Right lobe of liver (tissue), 6 donors: ENCODE measurements around the gene SEC24D. TPM values are rescaled to one million over a fixed set of nuclear protein-coding genes. Genes with fewer than 3 reads are reported as not detected.

Experiments
- ATAC-seq, 4 donors: fragments of 200-7000 bp; cut with Tn5 transposase; one replicate each; pipeline ENCODE4 v1.9.1; 2020; ENCODE audit warnings: mild to moderate bottlenecking in 4 of 4, moderate library complexity in 4 of 4
- DNase-seq, 3 donors: peaks; one replicate each; pipeline ENCODE4 v3.0.0-alpha.2; 2020
- H3K27ac ChIP-seq, 3 donors: fragments of 200-600 bp; one replicate each; pipeline ENCODE4 v1.8.0; 2022
- H3K27me3 ChIP-seq, 2 donors: fragments of 200-600 bp; one replicate each; pipeline ENCODE4 v1.8.0; 2022
- H3K36me3 ChIP-seq, 4 donors: fragments of 200-600 bp; sonication (generic) in 1 of 4; one replicate each; pipeline versions ENCODE4 v1.5.1 to v1.8.0; 2017 to 2022; ENCODE audit warnings: control low read depth in 1 of 4
- H3K4me1 ChIP-seq, 4 donors: fragments of 200-600 bp; sonication (generic) in 1 of 4; one replicate each; pipeline versions ENCODE4 v1.5.1 to v1.8.0; 2017 to 2022; ENCODE audit warnings: control low read depth in 1 of 4
- H3K4me3 ChIP-seq, 3 donors: fragments of 200-600 bp; one replicate each; pipeline ENCODE4 v1.8.0; 2022
- H3K9me3 ChIP-seq, 4 donors: fragments of 200-600 bp; sonication (generic) in 1 of 4; one replicate each; pipeline versions ENCODE4 v1.5.1 to v1.8.0; 2017 to 2022; ENCODE audit warnings: control low read depth in 1 of 4
- POLR2A ChIP-seq: fragments of 450-650 bp; IDR thresholded peaks from one replicate; pipeline ENCODE4 v1.6.1; 2017; ENCODE audit warnings: antibody characterized with exemption, mild to moderate bottlenecking
- WGBS: methylation state at CpG from one replicate; pipeline ENCODE4 v1.1.6; 2018; ENCODE audit warnings: low coverage, low lambda C conversion rate; ENCODE audit not compliant: insufficient coverage; ENCODE audit errors: missing lambda C conversion rate; 5-methylcytosine and 5-hydroxymethylcytosine counted together
- intact Hi-C, 2 donors: fragments of 100-400 bp; cut with DNase I; formaldehyde crosslinking; loops; one replicate each; pipeline versions ENCODE4 v1.11.2 to v1.14.1; 2022
- total RNA-seq, 6 experiments: library from RNA; depleted of rRNA in 2 of 6; stranded (reverse); fragments of >200 nt in 2 of 6; fragmentation: NEBNext Ultra II Directional in 3 of 6; extraction: Animal tissue kit (Norgen Biotek cat#: 25700) in 3 of 6; gene quantifications; one replicate each; pipeline versions ENCODE4 v1.1.0 to v1.2.4, GENCODE V29; 2016 to 2023
- TF ChIP-seq, protein P1 (sequence below), 4 donors: fragments of 200-600 bp in 3 of 4; fragments of 450-650 bp in 1 of 4; IDR thresholded peaks; one replicate each; pipeline versions ENCODE4 v1.5.1 to v1.8.0; 2016 to 2022; ENCODE audit warnings: antibody characterized with exemption in 4 of 4, mild to moderate bottlenecking in 2 of 4
- donor health status: DM: no; HTN: yes; CAD: no.
- donor health status: DM: no; HTN: no; CAD: no.
- donor health status: DM: no; HTN: no; CAD: no.
- donor health status: DM: no; HTN: yes; CAD: no.
- donor health status: DM: no; HTN: yes; CAD: no.

The SEC24D gene
- total RNA-seq, 6 experiments from 2014 or later = 52.2 to 80.1 (median 69.2) TPM

DNA sequence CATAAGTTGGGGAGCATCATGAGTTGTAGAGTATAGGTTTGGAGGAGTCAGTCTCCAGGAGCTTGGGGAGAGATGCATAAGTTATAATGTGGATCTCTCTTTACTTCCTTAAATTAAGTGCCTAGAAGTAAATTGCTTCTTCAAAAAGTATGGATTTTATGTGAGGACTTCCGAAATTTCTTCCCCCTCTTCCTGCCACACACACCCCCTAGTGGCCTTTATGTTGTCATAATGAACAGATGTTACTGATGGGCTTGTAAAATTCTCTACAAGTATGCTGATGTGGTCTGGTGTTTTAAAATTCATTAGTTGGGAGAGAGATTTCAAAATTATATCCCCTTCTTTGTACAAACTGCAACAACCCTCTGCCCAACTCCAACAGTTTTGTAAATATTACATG lies 153.0 kb downstream of the SEC24D start:
- DNase-seq (no peak), ATAC-seq (no peak)
- H3K4me3 ChIP-seq = no peak overlapping the region
- H3K4me1 ChIP-seq = peaks cover 0 to 16% (median 8%) of the 10 kb centered on the region in 4 donors
- H3K9me3 ChIP-seq = no peaks in the 10 kb centered on the region
- H3K36me3 ChIP-seq = peaks cover 0 to 2% (median 0%) of the 10 kb centered on the region in 4 donors
- TF ChIP-seq POLR2A = no peak
- TF ChIP-seq, protein P1, sequence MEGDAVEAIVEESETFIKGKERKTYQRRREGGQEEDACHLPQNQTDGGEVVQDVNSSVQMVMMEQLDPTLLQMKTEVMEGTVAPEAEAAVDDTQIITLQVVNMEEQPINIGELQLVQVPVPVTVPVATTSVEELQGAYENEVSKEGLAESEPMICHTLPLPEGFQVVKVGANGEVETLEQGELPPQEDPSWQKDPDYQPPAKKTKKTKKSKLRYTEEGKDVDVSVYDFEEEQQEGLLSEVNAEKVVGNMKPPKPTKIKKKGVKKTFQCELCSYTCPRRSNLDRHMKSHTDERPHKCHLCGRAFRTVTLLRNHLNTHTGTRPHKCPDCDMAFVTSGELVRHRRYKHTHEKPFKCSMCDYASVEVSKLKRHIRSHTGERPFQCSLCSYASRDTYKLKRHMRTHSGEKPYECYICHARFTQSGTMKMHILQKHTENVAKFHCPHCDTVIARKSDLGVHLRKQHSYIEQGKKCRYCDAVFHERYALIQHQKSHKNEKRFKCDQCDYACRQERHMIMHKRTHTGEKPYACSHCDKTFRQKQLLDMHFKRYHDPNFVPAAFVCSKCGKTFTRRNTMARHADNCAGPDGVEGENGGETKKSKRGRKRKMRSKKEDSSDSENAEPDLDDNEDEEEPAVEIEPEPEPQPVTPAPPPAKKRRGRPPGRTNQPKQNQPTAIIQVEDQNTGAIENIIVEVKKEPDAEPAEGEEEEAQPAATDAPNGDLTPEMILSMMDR (IDR thresholded peaks at IDR 0.05) = peak; percentile 35 to 50 (median 48)
- 0% methylated on average over 1 of the region's 1 CpG for whole genome bisulfite sequencing
- no peaks in the 10 kb centered on the region for H3K27me3 ChIP-seq
- intact Hi-C loops = no loop called here
- H3K27ac ChIP-seq = no peak overlapping the region

DNA sequence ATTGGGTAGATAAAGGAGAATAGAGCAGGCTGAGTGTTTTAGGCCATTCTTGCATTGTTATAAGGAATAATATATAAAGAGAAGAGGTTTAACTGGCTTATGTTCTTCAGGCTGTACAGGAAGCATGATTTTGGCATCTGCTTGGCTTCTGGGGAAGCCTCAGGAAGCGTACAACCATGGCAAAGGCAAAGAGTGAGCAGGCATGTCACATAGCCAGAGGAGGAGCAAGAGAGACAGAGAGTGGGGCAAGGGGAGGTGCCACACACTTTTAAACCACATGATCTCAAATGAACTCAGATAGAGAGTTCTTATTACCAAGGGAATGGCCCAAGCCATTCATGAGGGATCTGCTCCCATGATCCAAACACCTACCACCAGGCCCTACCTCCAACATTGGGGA lies 155.1 kb downstream of the SEC24D start:
- no peak overlapping the region for H3K4me3 ChIP-seq
- H3K9me3 ChIP-seq = no peaks in the 10 kb centered on the region
- H3K27me3 ChIP-seq = no peaks in the 10 kb centered on the region
- no peaks in the 10 kb centered on the region for H3K36me3 ChIP-seq
- no peaks in the 10 kb centered on the region for H3K4me1 ChIP-seq
- WGBS = 100% methylated on average over 1 of the region's 1 CpG
- no peak for TF ChIP-seq POLR2A
- TF ChIP-seq, protein P1 (IDR thresholded peaks at IDR 0.05) = no peak
- ATAC-seq (no peak), DNase-seq (no peak)
- intact Hi-C loops = no loop called here
- no peak overlapping the region for H3K27ac ChIP-seq

- intact Hi-C loops = no loop called here
These were observed 159.8 kb downstream of the SEC24D start for GRCh38 chr4:118676128-118676527.

More at GRCh38 chr4:118676128-118676527, 159.8 kb downstream of the SEC24D start:
- H3K9me3 ChIP-seq = no peaks in the 10 kb centered on the region
- 62% methylated on average over 2 of the region's 2 CpGs for WGBS
- H3K4me1 ChIP-seq = no peaks in the 10 kb centered on the region
- TF ChIP-seq, protein P1 (IDR thresholded peaks at IDR 0.05) = peak in 1 of 4 donors; percentile 12
- no peak for TF ChIP-seq POLR2A
- no peaks in the 10 kb centered on the region for H3K36me3 ChIP-seq
- no peak for ATAC-seq
- no peaks in the 10 kb centered on the region for H3K27me3 ChIP-seq
- no peak overlapping the region for H3K4me3 ChIP-seq
- no peak overlapping the region for H3K27ac ChIP-seq
- DNase-seq = no peak

Other genes starting within 250 kb of the SEC24D start
- 10 to 100 TPM; 19.5 to 33.0 (median 25.9) TPM for gene METTL14, start 150.7 kb downstream of the SEC24D start, total RNA-seq
- gene SYNPO2, start 52.7 kb upstream of the SEC24D start, total RNA-seq = 10 to 100 TPM in 2 of 6 experiments, 1 to 10 TPM in 4; 2.7 to 11.2 (median 8.2) TPM